GM19035 (cell line): ENCODE measurements around the gene FNDC1.
"Not testable (repeated sequence)": the region's sequence is repeated elsewhere in the genome, so short reads cannot be mapped to it uniquely, and the experiment has no call there.

Source experiments
- ATAC-seq: cut with Tn5 transposase; IDR thresholded peaks from one replicate; pipeline ENCODE4 v1.9.1; 2021; ENCODE audit not compliant: unreplicated experiment

Gene FNDC1

DNA sequence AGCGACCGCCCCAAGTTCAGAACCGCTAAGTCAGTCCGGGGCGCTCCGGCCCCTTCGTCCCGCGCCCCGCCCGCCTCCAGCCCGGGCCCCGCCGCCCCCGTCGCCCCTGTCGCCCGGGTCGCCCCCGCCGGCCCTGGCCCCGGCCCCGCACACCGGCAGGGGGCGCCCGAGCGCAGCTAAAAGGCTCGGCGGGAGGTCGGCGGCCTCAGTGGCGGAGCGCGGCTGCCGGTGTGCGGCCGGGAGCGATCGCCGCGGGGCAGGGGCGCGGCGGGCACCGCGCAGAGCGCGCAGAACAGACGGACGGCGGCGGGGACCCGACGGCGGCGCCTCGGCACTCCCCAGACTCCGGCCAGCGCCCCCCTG, at the start of gene FNDC1:
FNDC1 (plus strand) TSS at position 208 of the 363 bp plus-strand sequence. CDS start 197 bp downstream, outside the sequence.
- peak; percentile 76 for ATAC-seq

- ATAC-seq: no peak
Observed at GRCh38 chr6:159119791-159120190, 49.4 kb upstream of the FNDC1 start.

DNA sequence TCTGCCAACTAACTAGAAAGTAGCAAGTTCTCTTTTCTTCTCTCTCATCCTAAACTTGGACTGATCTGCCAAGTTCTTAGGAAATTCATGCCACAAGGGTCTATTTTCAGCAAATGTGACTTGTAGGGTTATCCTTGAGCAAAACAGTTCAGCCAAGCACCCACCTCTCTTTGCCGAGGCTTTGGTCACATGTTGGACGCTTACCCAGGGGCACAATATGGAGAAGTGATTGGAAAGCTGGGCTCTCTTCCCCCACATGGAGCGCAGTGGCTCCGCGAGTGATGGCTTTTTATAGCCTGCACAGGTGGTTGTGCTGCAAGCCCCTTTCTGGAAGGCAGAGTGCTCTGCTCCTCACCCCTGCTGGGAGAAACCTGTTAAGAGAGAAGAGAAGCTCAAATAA, 47.7 kb upstream of the FNDC1 start:
- ATAC-seq: no peak

DNA sequence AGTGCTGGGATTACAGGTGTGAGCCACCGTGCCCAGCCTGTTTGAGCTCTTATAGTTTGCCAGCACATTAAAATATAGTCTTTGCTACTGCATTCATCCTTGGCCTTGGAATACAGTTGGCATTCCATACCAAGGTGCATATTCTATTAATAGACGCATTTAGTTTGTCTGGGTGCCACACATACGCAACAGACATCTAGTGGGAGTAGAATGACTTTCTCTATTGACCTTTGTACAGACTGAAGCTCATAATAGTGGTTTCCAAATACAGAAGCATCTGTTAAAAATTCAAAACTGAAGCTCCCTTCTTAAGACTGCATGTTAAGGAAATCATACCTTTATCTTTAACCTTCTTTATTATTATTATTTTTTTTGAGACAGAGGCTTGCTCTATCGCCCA, 46.7 kb upstream of the FNDC1 start:
- ATAC-seq: no peak

DNA sequence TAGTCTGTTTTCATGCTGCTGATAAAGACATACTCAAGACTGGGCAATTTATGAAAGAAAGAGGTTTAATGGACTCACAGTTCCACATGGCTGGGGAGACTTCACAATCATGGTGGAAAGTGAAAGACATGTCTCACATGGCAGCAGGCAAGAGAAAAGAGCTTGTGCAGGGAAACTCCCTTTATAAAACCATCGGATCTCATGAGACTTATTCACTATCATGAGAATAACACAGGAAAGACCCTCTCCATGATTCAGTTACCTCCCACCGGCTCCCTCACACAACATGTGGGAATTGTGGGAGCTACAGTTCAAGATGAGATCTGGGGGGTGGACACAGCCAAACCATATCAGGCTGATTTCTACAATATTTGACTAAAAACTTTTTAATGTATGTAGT, 45.4 kb upstream of the FNDC1 start:
- not testable (repeated sequence) for ATAC-seq

DNA sequence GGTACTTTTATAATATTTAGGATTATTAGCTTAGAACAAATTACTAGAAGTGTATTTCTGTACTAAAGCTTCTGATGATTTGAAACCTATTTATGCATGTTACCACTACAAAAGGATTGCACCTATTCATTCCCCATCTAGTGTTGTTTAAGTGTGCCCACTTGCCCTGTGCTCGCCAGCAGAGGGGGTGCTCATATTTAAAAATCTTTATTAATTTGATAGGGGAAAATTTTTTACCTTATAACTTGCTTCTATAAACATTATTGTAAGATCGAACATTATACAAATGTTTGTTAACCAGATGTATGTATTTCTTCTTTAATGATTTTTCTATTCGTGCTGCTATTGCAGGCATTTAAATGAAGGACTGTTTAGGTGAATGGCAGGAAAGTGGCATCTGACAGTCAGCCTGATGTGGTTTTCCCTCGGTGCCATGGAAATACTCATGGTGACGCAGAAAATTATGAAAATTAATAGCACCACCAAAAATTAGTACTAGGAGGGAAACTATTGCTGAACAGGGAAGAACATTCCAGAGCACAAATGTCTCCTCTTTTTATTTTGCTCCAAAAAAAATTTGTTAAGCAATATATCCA, 44.1 kb upstream of the FNDC1 start:
- no peak for ATAC-seq

DNA sequence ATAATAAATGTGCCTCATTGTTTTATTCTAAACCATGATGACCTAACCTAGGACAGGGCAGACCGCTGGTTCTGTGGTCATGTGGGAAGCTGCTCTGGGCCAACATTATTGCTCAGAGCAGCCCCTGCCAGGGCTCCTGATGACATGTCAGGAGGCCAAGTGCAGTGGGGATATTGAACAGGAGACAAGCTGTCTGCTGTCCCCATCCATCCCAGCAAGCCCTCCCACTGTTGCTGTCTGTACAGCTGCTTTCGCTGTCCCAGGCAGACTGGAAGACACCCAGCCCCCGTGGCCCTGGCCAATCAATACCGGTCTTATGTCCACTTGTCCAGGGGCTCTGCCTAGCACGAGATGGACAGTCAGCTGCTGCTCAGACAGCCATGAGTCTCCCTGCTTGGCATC, 43.2 kb upstream of the FNDC1 start:
- ATAC-seq: no peak

GRCh38 chr6:159126590-159126989, 42.6 kb upstream of the FNDC1 start:
- ATAC-seq: peak; percentile 6

GRCh38 chr6:159127701-159128100, 41.5 kb upstream of the FNDC1 start:
- no peak for ATAC-seq

- ATAC-seq: no peak
Observed at GRCh38 chr6:159128978-159129377, 40.2 kb upstream of the FNDC1 start.

- ATAC-seq: no peak
Observed at GRCh38 chr6:159130846-159131245, 38.4 kb upstream of the FNDC1 start.

GRCh38 chr6:159131709-159132108, 37.5 kb upstream of the FNDC1 start:
- ATAC-seq: no peak

DNA sequence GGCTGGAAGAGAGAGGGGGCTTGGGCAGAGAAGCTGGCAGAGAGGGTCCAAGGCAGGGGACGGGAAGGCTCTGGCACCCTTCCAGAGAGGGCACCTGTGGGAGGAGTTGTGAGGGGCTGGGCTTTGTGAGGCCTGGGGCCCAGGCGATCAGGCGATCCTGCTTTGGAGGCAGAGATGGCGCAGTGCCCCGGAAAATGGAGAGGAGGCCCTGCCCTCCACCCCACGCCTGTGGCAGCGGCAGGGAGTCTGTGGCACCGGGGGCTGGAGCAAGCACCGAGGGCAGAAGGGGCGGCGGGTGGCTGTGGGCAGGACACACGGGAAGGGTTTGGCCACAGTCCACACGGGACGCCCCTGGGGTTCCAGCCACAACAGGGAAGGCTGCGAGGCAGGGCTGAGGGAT, 36.5 kb upstream of the FNDC1 start:
- ATAC-seq: no peak

DNA sequence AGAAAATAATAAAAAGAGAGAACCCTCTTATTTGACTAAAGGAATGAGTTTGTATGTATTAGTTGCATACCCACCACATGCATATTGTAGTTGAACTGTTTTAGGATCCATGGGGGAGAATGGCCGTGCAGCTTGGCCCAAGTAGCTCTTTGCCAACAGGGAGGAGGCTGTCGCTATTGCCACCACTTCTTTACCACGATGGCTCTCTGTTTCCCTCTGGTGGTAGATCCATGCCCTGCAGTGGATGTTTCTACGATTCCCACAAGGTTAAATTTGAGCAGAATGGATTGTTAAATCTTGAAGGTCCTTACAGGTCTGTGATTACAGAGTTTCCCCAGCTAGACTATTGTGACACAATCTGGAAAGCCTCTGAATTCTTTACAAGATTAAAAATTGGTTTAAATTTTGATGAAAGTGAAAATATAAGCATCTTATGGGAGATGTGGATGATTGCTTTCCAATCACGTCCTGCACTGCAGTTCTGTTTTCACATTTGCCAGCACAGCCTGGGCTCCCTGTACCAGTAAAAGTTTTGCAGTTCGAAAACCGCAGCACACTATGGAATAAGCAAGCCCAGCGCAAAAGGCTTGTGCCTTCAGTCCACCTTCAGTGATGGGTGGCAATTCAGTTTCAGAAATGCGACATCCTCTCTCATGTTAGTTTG, 34.4 kb upstream of the FNDC1 start:
- ATAC-seq: peak; percentile 85

DNA sequence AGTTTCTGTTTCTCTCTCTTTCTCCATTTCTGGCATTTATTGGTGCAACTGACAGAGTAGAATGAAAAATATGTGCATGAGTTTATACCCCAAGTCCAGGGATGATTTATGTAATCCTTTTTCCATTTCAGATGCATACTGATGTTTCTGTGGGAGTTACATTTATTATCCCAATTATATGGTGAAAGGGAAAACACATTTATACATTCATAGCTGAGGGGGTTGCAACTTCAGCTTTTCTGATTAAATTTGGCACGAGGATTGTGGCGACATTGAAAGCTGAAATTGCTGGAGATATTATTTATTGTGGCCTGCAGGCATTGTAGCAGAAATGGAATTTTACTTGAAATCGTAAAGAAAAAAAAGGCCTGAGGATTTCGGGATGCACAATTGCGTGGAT, 31.5 kb upstream of the FNDC1 start:
- ATAC-seq: no peak

- ATAC-seq: no peak
Observed at GRCh38 chr6:159142531-159142930, 26.7 kb upstream of the FNDC1 start.

DNA sequence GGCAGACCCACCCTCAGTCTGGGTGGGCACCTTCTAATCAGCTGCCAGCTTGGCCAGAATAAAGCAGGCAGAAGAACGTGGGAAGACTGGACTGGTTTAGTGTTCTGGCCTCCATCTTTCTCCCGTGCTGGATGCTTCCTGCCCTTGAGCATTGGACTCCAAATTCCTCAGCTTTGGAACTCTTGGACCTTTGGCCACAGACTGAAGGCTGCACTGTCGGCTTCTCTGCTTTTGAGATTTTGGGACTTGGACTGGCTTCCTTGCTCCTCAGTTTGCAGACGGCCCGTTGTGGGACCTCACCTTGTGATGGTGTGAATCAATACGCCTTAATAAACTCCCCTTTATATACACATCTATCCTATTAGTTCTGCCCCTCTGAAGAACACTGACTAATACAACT, 20.6 kb upstream of the FNDC1 start:
- no peak for ATAC-seq

GRCh38 chr6:159149641-159150040, 19.6 kb upstream of the FNDC1 start:
- no peak for ATAC-seq

DNA sequence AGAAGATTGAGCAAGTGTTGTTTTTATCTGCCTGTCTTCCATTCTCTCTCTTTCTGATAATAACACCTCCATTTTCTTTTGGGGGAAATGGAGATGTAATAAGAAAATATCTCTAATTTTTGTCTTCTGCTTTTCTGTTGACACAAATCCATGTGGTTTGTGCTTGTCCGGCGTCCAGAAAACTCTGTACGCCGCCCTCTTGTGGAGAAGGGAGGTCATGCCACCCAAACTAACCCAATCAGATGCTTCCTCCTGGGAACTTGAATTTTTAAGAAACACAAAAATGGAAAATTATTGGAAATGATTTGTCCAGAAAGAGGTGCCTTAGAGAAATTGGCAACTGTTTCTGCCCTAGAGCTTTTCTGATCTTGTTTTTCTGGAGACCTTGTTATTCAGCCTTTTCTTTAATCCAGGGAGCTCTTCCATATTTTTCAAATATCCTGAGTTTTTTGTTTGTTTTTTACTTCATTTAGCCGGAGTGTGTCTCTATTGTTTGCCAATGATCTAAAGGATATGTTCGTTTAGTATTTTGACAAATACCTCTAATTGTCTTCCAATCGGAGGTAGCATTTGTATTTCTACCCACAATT, 17.8 kb upstream of the FNDC1 start:
- no peak for ATAC-seq

- no peak for ATAC-seq
Observed at GRCh38 chr6:159152041-159152440, 17.2 kb upstream of the FNDC1 start.

DNA sequence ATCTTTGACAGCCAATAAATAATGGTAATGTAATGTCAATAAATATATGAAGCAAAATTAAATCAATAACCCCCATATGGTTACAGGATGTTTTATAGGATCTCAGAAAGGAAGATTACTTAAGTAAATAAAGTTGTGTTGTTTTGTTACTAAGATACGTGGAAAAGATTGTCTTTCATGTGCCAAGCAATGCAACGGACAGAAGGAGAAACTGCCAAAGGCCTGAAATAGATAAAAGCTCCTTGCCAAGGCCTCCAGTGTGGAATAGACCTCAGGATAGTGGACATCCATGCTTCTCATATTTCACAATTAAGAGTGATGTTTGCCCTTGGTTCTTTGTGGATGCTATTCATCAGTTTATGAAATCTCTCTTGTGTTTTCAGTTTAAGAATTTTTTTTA, 16.4 kb upstream of the FNDC1 start:
- no peak for ATAC-seq

DNA sequence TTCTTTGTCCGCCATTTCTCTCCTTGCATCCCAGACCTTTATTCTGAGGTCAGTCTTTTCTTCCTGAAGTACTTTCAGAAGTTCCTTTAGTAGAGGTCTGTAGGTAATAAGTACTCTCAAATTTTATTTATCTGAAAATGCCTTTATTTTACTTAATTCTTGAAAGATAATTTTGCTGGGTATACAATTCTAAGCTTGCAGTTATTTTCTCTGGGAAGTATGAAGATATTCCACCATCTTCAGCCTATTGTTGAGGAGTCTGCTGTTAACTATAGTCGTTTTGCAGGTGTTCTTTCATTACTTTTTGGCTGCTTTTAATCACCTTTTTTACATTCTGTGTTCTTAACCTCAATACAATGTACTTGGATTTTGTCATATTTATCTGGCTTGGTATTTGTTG, 13.5 kb upstream of the FNDC1 start:
- no peak for ATAC-seq

DNA sequence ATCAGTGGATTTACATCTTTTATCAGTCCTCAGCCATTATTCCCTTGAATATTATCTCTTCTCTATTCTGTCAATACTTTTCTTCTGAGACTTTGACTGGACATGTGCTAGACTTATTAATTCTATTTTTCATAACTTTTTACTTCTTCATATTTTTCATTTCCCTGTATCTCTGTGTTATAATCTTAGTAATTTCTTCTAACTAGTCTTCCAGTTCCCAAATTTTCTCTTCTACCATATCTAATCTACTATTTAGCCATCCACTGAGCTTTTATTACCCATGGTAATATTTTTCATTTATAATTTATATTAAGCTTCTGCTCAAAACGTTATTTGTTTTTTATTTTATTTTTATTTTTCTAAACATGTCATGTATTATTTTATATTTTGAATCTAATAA, 13.1 kb upstream of the FNDC1 start:
- ATAC-seq: no peak
